Esophagus squamous epithelium (tissue), 4 donors: ENCODE measurements around the gene FHIT.

Source experiments
- POLR2A ChIP-seq, 4 donors: fragments of 450-650 bp; IDR thresholded peaks; one replicate each; pipeline ENCODE4 v1.6.1; 2017; ENCODE audit warnings: antibody characterized with exemption in 4 of 4, mild to moderate bottlenecking in 4 of 4, moderate library complexity in 3 of 4
- TF ChIP-seq, protein P1 (sequence below), 6 experiments: fragments of 450-650 bp in 4 of 6; fragments of 200-600 bp in 2 of 6; sonication (generic) in 2 of 6; IDR thresholded peaks; one replicate each; pipeline ENCODE4 v1.5.1; 2016 to 2019; ENCODE audit warnings: antibody characterized with exemption in 6 of 6, mild to moderate bottlenecking in 4 of 6, moderate library complexity in 4 of 6

DNA sequence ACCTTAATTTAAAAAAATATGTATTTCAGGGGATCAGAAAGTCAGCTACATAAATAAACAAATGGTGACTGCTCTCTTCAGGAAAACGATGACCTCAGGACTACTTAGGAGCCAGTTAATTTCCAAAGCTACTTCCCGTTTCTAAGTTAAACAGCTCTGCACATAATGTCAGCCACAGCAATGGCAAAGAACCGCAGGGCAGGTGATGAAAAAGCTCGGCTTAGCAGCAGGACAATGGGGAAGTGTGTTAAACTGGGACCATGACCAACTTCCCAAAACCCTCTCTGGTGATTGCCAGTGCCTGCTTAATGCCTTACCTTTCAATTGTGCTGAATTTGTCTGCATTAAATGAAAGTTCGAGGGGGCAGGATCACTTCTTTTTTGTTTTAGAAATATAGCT lies 258.9 kb downstream of the FHIT start:
- TF ChIP-seq, protein P1, sequence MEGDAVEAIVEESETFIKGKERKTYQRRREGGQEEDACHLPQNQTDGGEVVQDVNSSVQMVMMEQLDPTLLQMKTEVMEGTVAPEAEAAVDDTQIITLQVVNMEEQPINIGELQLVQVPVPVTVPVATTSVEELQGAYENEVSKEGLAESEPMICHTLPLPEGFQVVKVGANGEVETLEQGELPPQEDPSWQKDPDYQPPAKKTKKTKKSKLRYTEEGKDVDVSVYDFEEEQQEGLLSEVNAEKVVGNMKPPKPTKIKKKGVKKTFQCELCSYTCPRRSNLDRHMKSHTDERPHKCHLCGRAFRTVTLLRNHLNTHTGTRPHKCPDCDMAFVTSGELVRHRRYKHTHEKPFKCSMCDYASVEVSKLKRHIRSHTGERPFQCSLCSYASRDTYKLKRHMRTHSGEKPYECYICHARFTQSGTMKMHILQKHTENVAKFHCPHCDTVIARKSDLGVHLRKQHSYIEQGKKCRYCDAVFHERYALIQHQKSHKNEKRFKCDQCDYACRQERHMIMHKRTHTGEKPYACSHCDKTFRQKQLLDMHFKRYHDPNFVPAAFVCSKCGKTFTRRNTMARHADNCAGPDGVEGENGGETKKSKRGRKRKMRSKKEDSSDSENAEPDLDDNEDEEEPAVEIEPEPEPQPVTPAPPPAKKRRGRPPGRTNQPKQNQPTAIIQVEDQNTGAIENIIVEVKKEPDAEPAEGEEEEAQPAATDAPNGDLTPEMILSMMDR (IDR thresholded peaks at IDR 0.05), result no peak
- TF ChIP-seq POLR2A (IDR thresholded peaks at IDR 0.05), result no peak
